ENCODE data around the gene UBE2K. TPM values are rescaled to one million over a fixed set of nuclear protein-coding genes. Genes with fewer than 3 reads are reported as not detected.
A peak's percentile ranks its signal among the peaks of the same experiment; 100 is the strongest.
"Not testable (repeated sequence)": the region's sequence is repeated elsewhere in the genome, so short reads cannot be mapped to it uniquely, and the experiment has no call there.

Gene UBE2K
- total and polyA plus RNA-seq, 2 donors (not counting 1 experiment from before 2014, with no cell fraction given): 19.3 to 51.0 TPM

- ChIA-PET CTCF (no interaction called here), POLR2A (interaction anchor here (0.6 kb wide), 1 partner anchor 69 kb away, joined by 3 read pairs; no protein-coding TSS in a partner anchor)
- Histone ChIP-seq H3K9ac (ENCODE audit: low read length) (no peak overlapping the region), H4K20me1 (ENCODE audit: control insufficient read depth, insufficient read depth, low read length, poor library complexity, severe bottlenecking) (peaks cover 21% of the 10 kb centered on the region), H3K27ac (ENCODE audit: low read length in 2 of 2) (peak overlapping the region in 1 of 2 donors; percentile 19), H2AFZ (ENCODE audit: insufficient read depth, low read depth, low read length, poor library complexity, severe bottlenecking) (no peak overlapping the region), H3K4me3 (ENCODE audit: control extremely low read depth in 1 of 5, extremely low read depth in 1 of 5, insufficient read depth in 1 of 5, low read depth in 2 of 5, low read length in 4 of 5) (no peak overlapping the region), H3K4me1 (ENCODE audit: control insufficient read depth in 2 of 2, insufficient read depth in 2 of 2, low read length in 2 of 2) (peaks cover 16 to 22% of the 10 kb centered on the region in 2 donors), H3K36me3 (replicated peaks in 1 of 2; ENCODE audit: control extremely low read depth in 1 of 2, control insufficient read depth in 1 of 2, extremely low read depth in 1 of 2, insufficient read depth in 2 of 2, low read length in 1 of 2) (peaks cover 0 to 14% of the 10 kb centered on the region in 2 experiments), H3K27me3 (replicated peaks in 1 of 4; ENCODE audit: control extremely low read depth in 1 of 4, control insufficient read depth in 3 of 4, insufficient read depth in 4 of 4, low read length in 3 of 4) (no peaks in the 10 kb centered on the region), H3K4me2 (replicated peaks; ENCODE audit: low read depth, low read length, poor library complexity, severe bottlenecking) (no peak overlapping the region), H3K79me2 (ENCODE audit: control insufficient read depth, insufficient read depth, low read length) (peaks cover 97% of the 10 kb centered on the region), H3K9me3 (ENCODE audit: control extremely low read depth in 1 of 3, control insufficient read depth in 2 of 3, insufficient read depth in 1 of 3, low read length in 2 of 3) (no peaks in the 10 kb centered on the region)
- no peak for DNase-seq
- intact Hi-C loops (cut with micrococcal nuclease): no loop called here
- H3K4me1 Mint-ChIP-seq: peaks cover 35% of the 10 kb centered on the region
- no peak overlapping the region for H3K4me3 Mint-ChIP-seq
- H3K27ac Mint-ChIP-seq: peak overlapping the region; percentile 57
- H3K27me3 Mint-ChIP-seq: no peaks in the 10 kb centered on the region
- no peak for ATAC-seq (ENCODE audit: low read depth)
- no peak for TF ChIP-seq CTCF (IDR thresholded peaks at IDR 0.05)
- no peak for TF ChIP-seq EZH2 (IDR thresholded peaks at IDR 0.05; ENCODE audit: borderline replicate concordance, insufficient read depth, low read depth, low read length, poor library complexity, severe bottlenecking)
- H3K9me3 Mint-ChIP-seq (ENCODE audit: insufficient read depth): no peaks in the 10 kb centered on the region
- WGBS (ENCODE audit: insufficient coverage): 100% methylated on average over 1 of the region's 2 CpGs
Measured at GRCh38 chr4:39702716-39703115, 4.8 kb downstream of the UBE2K start.

GRCh38 chr4:39704789-39705188, 6.9 kb downstream of the UBE2K start:
- H3K4me3 ChIP-seq (ENCODE audit: control extremely low read depth in 1 of 5, extremely low read depth in 1 of 5, insufficient read depth in 1 of 5, low read depth in 2 of 5, low read length in 4 of 5); H3K27me3 Mint-ChIP-seq; H2AFZ ChIP-seq (ENCODE audit: insufficient read depth, low read depth, low read length, poor library complexity, severe bottlenecking); DNase-seq; H3K27ac Mint-ChIP-seq; intact Hi-C loops (cut with micrococcal nuclease); H3K4me2 ChIP-seq (replicated peaks; ENCODE audit: low read depth, low read length, poor library complexity, severe bottlenecking); H3K9ac ChIP-seq (ENCODE audit: low read length); ATAC-seq (ENCODE audit: low read depth); H3K9me3 ChIP-seq (ENCODE audit: control extremely low read depth in 1 of 3, control insufficient read depth in 2 of 3, insufficient read depth in 1 of 3, low read length in 2 of 3); H3K27me3 ChIP-seq (replicated peaks in 1 of 4; ENCODE audit: control extremely low read depth in 1 of 4, control insufficient read depth in 3 of 4, insufficient read depth in 4 of 4, low read length in 3 of 4); H3K9me3 Mint-ChIP-seq (ENCODE audit: insufficient read depth); H3K27ac ChIP-seq (ENCODE audit: low read length in 2 of 2); H3K4me3 Mint-ChIP-seq: not testable (repeated sequence)
- peaks cover 9 to 19% of the 10 kb centered on the region in 2 donors for H3K4me1 ChIP-seq (ENCODE audit: control insufficient read depth in 2 of 2, insufficient read depth in 2 of 2, low read length in 2 of 2)
- 95% methylated on average over 9 of the region's 13 CpGs for WGBS (ENCODE audit: insufficient coverage)
- H3K4me1 Mint-ChIP-seq: peaks cover 39% of the 10 kb centered on the region
- ChIA-PET CTCF (interaction anchor here (1.1 kb wide), 1 partner anchor 179 kb away, joined by 6 read pairs; no protein-coding TSS in a partner anchor), POLR2A (interaction anchor here (0.7 kb wide), 1 partner anchor 48 kb away, joined by 5 read pairs; no protein-coding TSS in a partner anchor)
- peaks cover 24% of the 10 kb centered on the region for H4K20me1 ChIP-seq (ENCODE audit: control insufficient read depth, insufficient read depth, low read length, poor library complexity, severe bottlenecking)
- H3K36me3 ChIP-seq (replicated peaks in 1 of 2; ENCODE audit: control extremely low read depth in 1 of 2, control insufficient read depth in 1 of 2, extremely low read depth in 1 of 2, insufficient read depth in 2 of 2, low read length in 1 of 2): peaks cover 0 to 14% of the 10 kb centered on the region in 2 experiments
- H3K79me2 ChIP-seq (ENCODE audit: control insufficient read depth, insufficient read depth, low read length): peaks cover 98% of the 10 kb centered on the region
